Uterus (tissue), 2 donors: Measurements from ENCODE around the gene RNU5B-1.

Source experiments
- CTCF ChIP-seq, 4 experiments: fragments of 200-600 bp in 2 of 4; fragments of 450-650 bp in 2 of 4; sonication (generic) in 2 of 4; IDR thresholded peaks; one replicate each; pipeline ENCODE4 v1.5.1; 2016 to 2019; ENCODE audit warnings: antibody characterized with exemption in 4 of 4, mild to moderate bottlenecking in 2 of 4, moderate library complexity in 1 of 4
- POLR2A ChIP-seq, 2 donors: fragments of 450-650 bp; IDR thresholded peaks; one replicate each; pipeline ENCODE4 v1.6.1; 2016; ENCODE audit warnings: antibody characterized with exemption in 2 of 2, mild to moderate bottlenecking in 1 of 2, moderate library complexity in 1 of 2

GRCh38 chr15:65339416-65339815, 34.9 kb downstream of the RNU5B-1 start:
- TF ChIP-seq CTCF (IDR thresholded peaks at IDR 0.05) (no peak), POLR2A (IDR thresholded peaks at IDR 0.05) (no peak)
